GM11168 (cell line): ENCODE measurements around the gene SGCA.

ENCODE experiments used
- in situ Hi-C: fragments of 300-500 bp; cut with MboI; formaldehyde crosslinking; loops from one replicate; pipeline ENCODE4 v1.12.0; 2022; ENCODE audit warnings: low sequenced_read_pairs; ENCODE audit not compliant: unreplicated experiment

The SGCA gene

GRCh38 chr17:50191359-50192143, 25.7 kb downstream of the SGCA start:
- in situ Hi-C loops, result no loop called here

GRCh38 chr17:50192144-50192617, 26.4 kb downstream of the SGCA start:
- in situ Hi-C loops, result no loop called here

- in situ Hi-C loops, result no loop called here
Measured at GRCh38 chr17:50192618-50193291, 26.9 kb downstream of the SGCA start.

GRCh38 chr17:50194140-50194933, 28.5 kb downstream of the SGCA start:
- in situ Hi-C loops, result no loop called here

GRCh38 chr17:50194934-50195865, 29.4 kb downstream of the SGCA start:
- in situ Hi-C loops, result no loop called here

- in situ Hi-C loops, result no loop called here
Measured at GRCh38 chr17:50196036-50196435, 30.2 kb downstream of the SGCA start.

- in situ Hi-C loops, result no loop called here
Measured at GRCh38 chr17:50196826-50197225, 31.0 kb downstream of the SGCA start.

- in situ Hi-C loops, result no loop called here
Measured at GRCh38 chr17:50198026-50198669, 32.3 kb downstream of the SGCA start.

GRCh38 chr17:50199211-50199802, 33.5 kb downstream of the SGCA start:
- in situ Hi-C loops, result no loop called here

- in situ Hi-C loops, result no loop called here
Measured at GRCh38 chr17:50199803-50200456, 34.1 kb downstream of the SGCA start.

GRCh38 chr17:50200457-50201275, 34.9 kb downstream of the SGCA start:
- in situ Hi-C loops, result no loop called here

- in situ Hi-C loops, result no loop called here
Measured at GRCh38 chr17:50201276-50201854, 35.6 kb downstream of the SGCA start, which contains the start of gene COL1A1. Gene COL1A1, minus strand, starts transcription at chr17:50201631. Its CDS starts 118 bp downstream, at chr17:50201513.

- in situ Hi-C loops, result no loop called here
Measured at GRCh38 chr17:50203086-50203485, 37.3 kb downstream of the SGCA start.

GRCh38 chr17:50203604-50204345, 38.0 kb downstream of the SGCA start:
- in situ Hi-C loops, result no loop called here

GRCh38 chr17:50204431-50204830, 38.6 kb downstream of the SGCA start:
- in situ Hi-C loops, result no loop called here
